Measurements from ENCODE around the gene CYB561. TPM values are rescaled to one million over a fixed set of nuclear protein-coding genes. Genes with fewer than 3 reads are reported as not detected.

The CYB561 gene
- total and polyA plus RNA-seq, 4 experiments from 2014 or later: 34.1 to 83.7 (median 61.6) TPM

DNA sequence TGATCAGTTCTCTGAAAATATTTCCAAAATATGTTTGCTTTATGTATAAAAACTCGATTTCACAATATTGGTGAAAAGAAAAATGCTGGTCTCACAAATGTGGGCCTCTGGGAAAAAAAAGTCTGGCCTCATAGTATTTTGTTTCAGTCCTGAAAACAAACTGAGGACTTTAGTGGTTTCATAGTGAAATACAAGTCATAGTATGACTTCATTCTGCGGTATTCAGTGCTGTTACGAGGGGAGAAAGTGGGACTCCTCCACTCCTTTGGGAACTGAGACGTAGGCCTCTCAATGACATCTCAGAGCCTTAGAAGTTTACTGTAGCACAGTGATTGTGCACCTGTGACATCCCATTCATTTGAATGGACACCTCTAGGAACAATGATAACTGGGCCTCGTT is 56.0 kb downstream of the CYB561 start:
- Mint-ChIP-seq H3K4me1 (no peaks in the 10 kb centered on the region), H3K9me3 (no peaks in the 10 kb centered on the region), H3K27me3 (no peaks in the 10 kb centered on the region), H3K36me3 (peaks cover 25 to 30% of the 10 kb centered on the region in 2 donors), H3K4me3 (no peak overlapping the region), H3K27ac (peak overlapping the region in 1 of 7 donors; percentile 3)
- ChIA-PET POLR2A (ENCODE audit: partially characterized antibody) (no interaction called here), CTCF (ENCODE audit: partially characterized antibody) (no interaction called here)
- intact Hi-C loops (cut with micrococcal nuclease): no loop called here
- H3K9me3 ChIP-seq (ENCODE audit: control insufficient read depth in 1 of 2, low read length in 2 of 2): no peaks in the 10 kb centered on the region
- no peak overlapping the region for H3K4me3 ChIP-seq (ENCODE audit: low read length in 2 of 2)
- no peak for DNase-seq
- H3K27ac ChIP-seq (ENCODE audit: low read depth, low read length): no peak overlapping the region
- H3K27me3 ChIP-seq (ENCODE audit: insufficient read depth, low read length): no peaks in the 10 kb centered on the region
- H3K4me1 ChIP-seq (ENCODE audit: insufficient read depth, low read length): no peaks in the 10 kb centered on the region
- no peaks in the 10 kb centered on the region for H3K36me3 ChIP-seq (ENCODE audit: insufficient read depth, low read length)

DNA sequence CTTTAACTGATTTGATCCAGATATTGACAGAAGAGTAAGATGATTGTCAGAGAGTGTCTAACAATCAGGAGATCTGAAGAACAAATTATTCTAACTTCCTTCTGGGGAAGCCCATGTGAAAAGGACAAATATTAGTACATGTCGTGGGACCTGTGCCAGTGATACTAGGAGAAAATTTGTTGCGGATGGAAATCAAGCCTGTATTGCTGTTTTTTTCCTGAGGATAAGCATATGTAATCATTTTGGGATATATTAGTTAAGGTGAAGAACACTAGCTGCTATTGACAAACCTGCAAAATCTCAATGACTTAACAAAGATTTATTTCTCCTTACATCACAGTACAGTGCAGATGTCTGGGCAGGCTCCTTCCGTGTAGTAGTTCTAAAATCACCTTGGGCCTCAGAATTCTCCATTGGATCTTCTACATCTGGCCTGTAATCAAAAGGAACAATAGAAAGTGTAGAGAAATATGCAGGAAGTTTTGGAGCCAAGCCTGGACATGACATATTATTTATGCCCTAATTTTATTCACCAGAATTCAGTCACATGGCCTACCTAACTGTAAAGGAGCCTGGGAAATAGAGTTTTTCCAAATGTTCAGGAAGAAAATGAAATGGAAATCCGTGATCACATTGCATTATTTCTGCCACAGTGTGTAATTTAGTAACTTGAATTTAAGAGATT is 58.3 kb downstream of the CYB561 start:
- no peak overlapping the region for H3K4me3 Mint-ChIP-seq
- ChIA-PET POLR2A (ENCODE audit: partially characterized antibody) (no interaction called here), CTCF (ENCODE audit: partially characterized antibody) (no interaction called here)
- Histone ChIP-seq H3K9me3 (ENCODE audit: control insufficient read depth in 1 of 2, low read length in 2 of 2) (no peaks in the 10 kb centered on the region), H3K36me3 (ENCODE audit: insufficient read depth, low read length) (no peaks in the 10 kb centered on the region), H3K27me3 (ENCODE audit: insufficient read depth, low read length) (no peaks in the 10 kb centered on the region), H3K27ac (ENCODE audit: low read depth, low read length) (no peak overlapping the region), H3K4me1 (ENCODE audit: insufficient read depth, low read length) (no peaks in the 10 kb centered on the region), H3K4me3 (ENCODE audit: low read length in 2 of 2) (no peak overlapping the region)
- no peaks in the 10 kb centered on the region for H3K9me3 Mint-ChIP-seq
- H3K4me1 Mint-ChIP-seq: no peaks in the 10 kb centered on the region
- no peak for DNase-seq
- H3K27ac Mint-ChIP-seq: no peak overlapping the region
- intact Hi-C loops (cut with micrococcal nuclease): no loop called here
- H3K36me3 Mint-ChIP-seq: peaks cover 22 to 23% of the 10 kb centered on the region in 2 donors
- H3K27me3 Mint-ChIP-seq: no peaks in the 10 kb centered on the region

DNA sequence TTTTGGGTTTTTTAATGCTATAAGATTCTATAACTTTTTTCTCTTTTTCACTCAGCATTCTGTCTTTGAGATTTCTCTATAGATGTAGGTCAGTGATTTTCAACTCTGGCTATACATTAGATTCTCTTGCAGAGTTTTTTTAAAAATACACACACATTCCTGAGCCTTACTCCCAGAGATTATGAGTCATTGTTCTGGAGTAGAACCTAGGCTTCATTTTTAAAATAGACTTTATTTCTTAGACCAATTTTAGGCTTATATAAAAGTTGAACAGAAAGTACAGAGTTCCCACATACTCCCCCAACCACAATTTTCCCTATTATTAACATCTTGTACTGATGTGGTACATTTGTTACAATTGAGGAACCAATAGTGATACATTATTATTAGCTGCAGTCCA is 63.3 kb downstream of the CYB561 start:
- Histone ChIP-seq H3K4me1 (ENCODE audit: insufficient read depth, low read length) (no peaks in the 10 kb centered on the region), H3K27me3 (ENCODE audit: insufficient read depth, low read length) (no peaks in the 10 kb centered on the region), H3K4me3 (ENCODE audit: low read length in 2 of 2) (no peak overlapping the region), H3K36me3 (ENCODE audit: insufficient read depth, low read length) (no peaks in the 10 kb centered on the region), H3K27ac (ENCODE audit: low read depth, low read length) (no peak overlapping the region), H3K9me3 (ENCODE audit: control insufficient read depth in 1 of 2, low read length in 2 of 2) (no peaks in the 10 kb centered on the region)
- Mint-ChIP-seq H3K4me3 (no peak overlapping the region), H3K36me3 (peaks cover 12 to 29% of the 10 kb centered on the region in 2 donors), H3K9me3 (no peaks in the 10 kb centered on the region), H3K27ac (no peak overlapping the region), H3K27me3 (no peaks in the 10 kb centered on the region), H3K4me1 (peaks cover 0 to 4% (median 3%) of the 10 kb centered on the region in 4 donors)
- intact Hi-C loops (cut with micrococcal nuclease): no loop called here
- DNase-seq: no peak
- ChIA-PET CTCF (ENCODE audit: partially characterized antibody) (interaction anchor here (1.0 to 2.0 kb wide), 2 partner anchors 24 to 230 kb away, joined by 3 to 6 read pairs; no protein-coding TSS in a partner anchor), POLR2A (ENCODE audit: partially characterized antibody) (no interaction called here)

Other genes starting within 250 kb of the CYB561 start
- gene ACE, start 30.8 kb upstream of the CYB561 start, total RNA-seq: 10 to 100 TPM; 56.7 TPM
- 1 to 10 TPM; 1.8 to 7.5 TPM for gene ACE, start 30.8 kb upstream of the CYB561 start, polyA plus RNA-seq
- not detected for gene KCNH6, start 77.1 kb upstream of the CYB561 start, total RNA-seq
- gene KCNH6, start 77.1 kb upstream of the CYB561 start, polyA plus RNA-seq: not detected
- 10 to 100 TPM; 88.1 to 93.0 TPM for gene DCAF7, start 104.2 kb upstream of the CYB561 start, total RNA-seq
- gene DCAF7, start 104.2 kb upstream of the CYB561 start, polyA plus RNA-seq: 10 to 100 TPM; 75.6 to 85.0 TPM
- 10 to 100 TPM; 17.7 to 20.3 TPM for gene TACO1, start 154.6 kb upstream of the CYB561 start, total RNA-seq
- 10 to 100 TPM; 21.8 to 22.8 TPM for gene TACO1, start 154.6 kb upstream of the CYB561 start, polyA plus RNA-seq
- 10 to 100 TPM; 98.5 to 98.8 TPM for gene MAP3K3, start 176.1 kb upstream of the CYB561 start, total RNA-seq
- gene MAP3K3, start 176.1 kb upstream of the CYB561 start, polyA plus RNA-seq: 10 to 100 TPM; 29.5 to 50.8 TPM